ENCODE results near the gene FLOT2. TPM values are rescaled to one million over a fixed set of nuclear protein-coding genes. Genes with fewer than 3 reads are reported as not detected.
A peak's percentile ranks its signal among the peaks of the same experiment; 100 is the strongest.

Gene FLOT2
- total RNA-seq, 1 donor from 2014 or later: 84.0 TPM

DNA sequence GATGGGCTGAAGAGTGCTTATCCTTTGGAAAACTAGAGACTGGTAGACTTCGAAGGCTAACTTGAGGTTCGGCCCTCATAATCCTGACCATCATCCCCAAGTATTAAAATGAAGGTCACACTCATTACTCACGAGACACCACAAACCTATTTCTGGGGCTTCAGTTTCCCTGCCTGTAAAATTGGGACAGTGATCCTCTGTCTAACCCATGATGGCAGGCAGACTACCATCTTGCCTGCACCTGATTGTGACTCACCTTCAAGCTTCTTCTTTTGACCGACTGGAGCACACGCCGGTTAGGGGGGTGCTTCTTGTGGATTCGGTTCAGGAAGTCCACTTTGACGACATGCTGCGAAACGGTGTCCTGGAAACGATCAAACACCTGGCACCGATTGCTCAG, 19.5 kb upstream of the FLOT2 start:
- Histone ChIP-seq H2AFZ (replicated peaks) (no peak overlapping the region), H3K9me3 (ENCODE audit: low read depth) (no peaks in the 10 kb centered on the region), H3K4me1 (no peaks in the 10 kb centered on the region), H3K27me3 (no peaks in the 10 kb centered on the region), H3F3A (ENCODE audit: low read depth) (peaks cover 57% of the 10 kb centered on the region), H3K36me3 (peaks cover 36% of the 10 kb centered on the region), H3K4me3 (no peak overlapping the region), H3K9ac (no peak overlapping the region), H3K79me2 (ENCODE audit: low read depth) (peaks cover 22% of the 10 kb centered on the region), H4K20me1 (ENCODE audit: low read depth) (peaks cover 41% of the 10 kb centered on the region), H3K4me2 (no peak overlapping the region), H3K27ac (no peak overlapping the region)
- peaks cover 7% of the 10 kb centered on the region for H3K27me3 Mint-ChIP-seq (ENCODE audit: insufficient read depth, low read depth)
- H3K4me3 Mint-ChIP-seq: no peak overlapping the region
- peaks cover 56% of the 10 kb centered on the region for H3K36me3 Mint-ChIP-seq
- H3K27ac Mint-ChIP-seq: no peak overlapping the region
- TF ChIP-seq, protein P1, sequence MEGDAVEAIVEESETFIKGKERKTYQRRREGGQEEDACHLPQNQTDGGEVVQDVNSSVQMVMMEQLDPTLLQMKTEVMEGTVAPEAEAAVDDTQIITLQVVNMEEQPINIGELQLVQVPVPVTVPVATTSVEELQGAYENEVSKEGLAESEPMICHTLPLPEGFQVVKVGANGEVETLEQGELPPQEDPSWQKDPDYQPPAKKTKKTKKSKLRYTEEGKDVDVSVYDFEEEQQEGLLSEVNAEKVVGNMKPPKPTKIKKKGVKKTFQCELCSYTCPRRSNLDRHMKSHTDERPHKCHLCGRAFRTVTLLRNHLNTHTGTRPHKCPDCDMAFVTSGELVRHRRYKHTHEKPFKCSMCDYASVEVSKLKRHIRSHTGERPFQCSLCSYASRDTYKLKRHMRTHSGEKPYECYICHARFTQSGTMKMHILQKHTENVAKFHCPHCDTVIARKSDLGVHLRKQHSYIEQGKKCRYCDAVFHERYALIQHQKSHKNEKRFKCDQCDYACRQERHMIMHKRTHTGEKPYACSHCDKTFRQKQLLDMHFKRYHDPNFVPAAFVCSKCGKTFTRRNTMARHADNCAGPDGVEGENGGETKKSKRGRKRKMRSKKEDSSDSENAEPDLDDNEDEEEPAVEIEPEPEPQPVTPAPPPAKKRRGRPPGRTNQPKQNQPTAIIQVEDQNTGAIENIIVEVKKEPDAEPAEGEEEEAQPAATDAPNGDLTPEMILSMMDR (IDR thresholded peaks at IDR 0.05): no peak
- TF ChIP-seq EZH2 (IDR thresholded peaks at IDR 0.05) (no peak), EZH2phosphoT487 (IDR thresholded peaks at IDR 0.05) (no peak)
- no peaks in the 10 kb centered on the region for H3K4me1 Mint-ChIP-seq
- no peaks in the 10 kb centered on the region for H3K9me3 Mint-ChIP-seq
- DNase-seq (ENCODE audit: low spot score): no peak

DNA sequence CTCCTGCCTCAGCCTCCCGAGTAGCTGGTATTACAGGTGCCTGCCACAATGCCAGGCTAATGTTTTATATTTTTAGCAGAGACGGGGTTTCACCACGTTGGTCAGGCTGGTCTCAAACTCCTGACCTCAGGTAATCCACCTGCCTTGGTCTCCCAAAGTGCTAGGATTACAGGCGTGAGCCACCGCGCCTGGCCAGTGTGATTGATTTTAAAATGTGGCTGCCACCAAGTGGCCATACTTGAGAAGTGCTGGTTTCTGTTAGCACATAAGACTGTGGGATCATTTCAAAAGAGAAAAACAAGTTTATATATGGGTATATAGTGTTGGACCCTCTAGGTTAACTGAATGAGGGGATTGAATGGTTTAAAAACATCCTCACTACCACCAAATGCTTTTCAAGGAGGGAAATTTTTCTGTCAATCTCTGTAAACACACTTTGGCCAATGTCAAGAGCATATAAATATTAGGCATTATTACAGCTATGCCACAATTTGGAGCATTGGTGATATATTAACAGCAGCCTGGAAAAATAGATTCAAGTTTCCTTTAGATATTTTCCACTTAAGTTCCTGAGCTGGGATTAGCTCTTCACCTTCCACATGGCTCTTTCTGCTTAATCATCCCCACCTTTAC, 18.9 kb upstream of the FLOT2 start:
- H3K36me3 ChIP-seq: peaks cover 33% of the 10 kb centered on the region
- no peak overlapping the region for H3K4me3 ChIP-seq
- Mint-ChIP-seq H3K4me3 (no peak overlapping the region), H3K9me3 (no peaks in the 10 kb centered on the region), H3K36me3 (peaks cover 52% of the 10 kb centered on the region), H3K27me3 (ENCODE audit: insufficient read depth, low read depth) (peaks cover 7% of the 10 kb centered on the region), H3K27ac (no peak overlapping the region), H3K4me1 (no peaks in the 10 kb centered on the region)
- peaks cover 55% of the 10 kb centered on the region for H3F3A ChIP-seq (ENCODE audit: low read depth)
- H3K27ac ChIP-seq: no peak overlapping the region
- H3K9ac ChIP-seq: no peak overlapping the region
- H3K27me3 ChIP-seq: no peaks in the 10 kb centered on the region
- no peak overlapping the region for H3K4me2 ChIP-seq
- no peak overlapping the region for H2AFZ ChIP-seq (replicated peaks)
- H4K20me1 ChIP-seq (ENCODE audit: low read depth): peaks cover 47% of the 10 kb centered on the region
- no peaks in the 10 kb centered on the region for H3K9me3 ChIP-seq (ENCODE audit: low read depth)
- peak; percentile 58 for DNase-seq (ENCODE audit: low spot score)
- H3K4me1 ChIP-seq: no peaks in the 10 kb centered on the region
- peaks cover 22% of the 10 kb centered on the region for H3K79me2 ChIP-seq (ENCODE audit: low read depth)
- TF ChIP-seq, protein P1 (IDR thresholded peaks at IDR 0.05): peak; percentile 70
- TF ChIP-seq EZH2 (IDR thresholded peaks at IDR 0.05) (no peak), EZH2phosphoT487 (IDR thresholded peaks at IDR 0.05) (no peak)

DNA sequence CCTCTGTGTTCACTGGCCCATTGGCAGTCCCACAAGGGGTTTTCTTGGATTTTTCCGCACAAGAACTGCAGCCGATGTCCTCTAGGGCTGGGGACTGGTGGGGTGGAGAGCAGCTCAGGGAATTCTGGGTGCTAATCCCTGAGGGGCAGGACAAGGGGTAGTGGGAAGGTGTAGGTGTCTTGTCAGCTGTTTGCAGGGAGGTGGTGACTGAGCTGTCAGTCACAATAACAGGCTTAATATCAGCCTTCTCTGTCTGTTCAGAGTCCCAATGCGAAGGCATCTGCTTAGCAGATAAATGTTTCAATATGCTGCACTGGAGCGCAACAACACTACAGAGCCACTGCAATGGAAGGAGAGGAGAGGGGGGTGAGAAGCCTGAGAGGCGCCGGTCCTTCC, 15.4 kb upstream of the FLOT2 start:
- Histone ChIP-seq H3K36me3 (peaks cover 24% of the 10 kb centered on the region), H3K27me3 (no peaks in the 10 kb centered on the region), H3K9ac (no peak overlapping the region), H3K4me3 (no peak overlapping the region), H3F3A (ENCODE audit: low read depth) (peaks cover 32% of the 10 kb centered on the region), H3K9me3 (ENCODE audit: low read depth) (no peaks in the 10 kb centered on the region), H3K79me2 (ENCODE audit: low read depth) (peaks cover 16% of the 10 kb centered on the region), H4K20me1 (ENCODE audit: low read depth) (peaks cover 39% of the 10 kb centered on the region), H3K4me1 (no peaks in the 10 kb centered on the region), H3K27ac (no peak overlapping the region), H3K4me2 (no peak overlapping the region), H2AFZ (replicated peaks) (no peak overlapping the region)
- no peak for DNase-seq (ENCODE audit: low spot score)
- no peaks in the 10 kb centered on the region for H3K9me3 Mint-ChIP-seq
- H3K4me3 Mint-ChIP-seq: no peak overlapping the region
- H3K4me1 Mint-ChIP-seq: no peaks in the 10 kb centered on the region
- peaks cover 49% of the 10 kb centered on the region for H3K36me3 Mint-ChIP-seq
- H3K27ac Mint-ChIP-seq: no peak overlapping the region
- no peak for TF ChIP-seq EZH2phosphoT487 (IDR thresholded peaks at IDR 0.05)
- TF ChIP-seq, protein P1 (IDR thresholded peaks at IDR 0.05): no peak
- TF ChIP-seq EZH2 (IDR thresholded peaks at IDR 0.05): no peak
- H3K27me3 Mint-ChIP-seq (ENCODE audit: insufficient read depth, low read depth): peaks cover 7% of the 10 kb centered on the region

All from neural progenitor cell (in vitro differentiated cells).